Measurements from ENCODE around the gene METTL16.

GRCh38 chr17:2369039-2369438 is 142.6 kb downstream of the METTL16 start:
- TF ChIP-seq, protein P1, sequence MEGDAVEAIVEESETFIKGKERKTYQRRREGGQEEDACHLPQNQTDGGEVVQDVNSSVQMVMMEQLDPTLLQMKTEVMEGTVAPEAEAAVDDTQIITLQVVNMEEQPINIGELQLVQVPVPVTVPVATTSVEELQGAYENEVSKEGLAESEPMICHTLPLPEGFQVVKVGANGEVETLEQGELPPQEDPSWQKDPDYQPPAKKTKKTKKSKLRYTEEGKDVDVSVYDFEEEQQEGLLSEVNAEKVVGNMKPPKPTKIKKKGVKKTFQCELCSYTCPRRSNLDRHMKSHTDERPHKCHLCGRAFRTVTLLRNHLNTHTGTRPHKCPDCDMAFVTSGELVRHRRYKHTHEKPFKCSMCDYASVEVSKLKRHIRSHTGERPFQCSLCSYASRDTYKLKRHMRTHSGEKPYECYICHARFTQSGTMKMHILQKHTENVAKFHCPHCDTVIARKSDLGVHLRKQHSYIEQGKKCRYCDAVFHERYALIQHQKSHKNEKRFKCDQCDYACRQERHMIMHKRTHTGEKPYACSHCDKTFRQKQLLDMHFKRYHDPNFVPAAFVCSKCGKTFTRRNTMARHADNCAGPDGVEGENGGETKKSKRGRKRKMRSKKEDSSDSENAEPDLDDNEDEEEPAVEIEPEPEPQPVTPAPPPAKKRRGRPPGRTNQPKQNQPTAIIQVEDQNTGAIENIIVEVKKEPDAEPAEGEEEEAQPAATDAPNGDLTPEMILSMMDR (conservative IDR thresholded peaks at IDR 0.05) = no peak
- TF ChIP-seq ZFX (IDR thresholded peaks at IDR 0.05) = no peak

All from C4-2B (cell line).